ENCODE results near the gene TEX11.
"Not testable (repeated sequence)": the region's sequence is repeated elsewhere in the genome, so short reads cannot be mapped to it uniquely, and the experiment has no call there.

Gene TEX11

DNA sequence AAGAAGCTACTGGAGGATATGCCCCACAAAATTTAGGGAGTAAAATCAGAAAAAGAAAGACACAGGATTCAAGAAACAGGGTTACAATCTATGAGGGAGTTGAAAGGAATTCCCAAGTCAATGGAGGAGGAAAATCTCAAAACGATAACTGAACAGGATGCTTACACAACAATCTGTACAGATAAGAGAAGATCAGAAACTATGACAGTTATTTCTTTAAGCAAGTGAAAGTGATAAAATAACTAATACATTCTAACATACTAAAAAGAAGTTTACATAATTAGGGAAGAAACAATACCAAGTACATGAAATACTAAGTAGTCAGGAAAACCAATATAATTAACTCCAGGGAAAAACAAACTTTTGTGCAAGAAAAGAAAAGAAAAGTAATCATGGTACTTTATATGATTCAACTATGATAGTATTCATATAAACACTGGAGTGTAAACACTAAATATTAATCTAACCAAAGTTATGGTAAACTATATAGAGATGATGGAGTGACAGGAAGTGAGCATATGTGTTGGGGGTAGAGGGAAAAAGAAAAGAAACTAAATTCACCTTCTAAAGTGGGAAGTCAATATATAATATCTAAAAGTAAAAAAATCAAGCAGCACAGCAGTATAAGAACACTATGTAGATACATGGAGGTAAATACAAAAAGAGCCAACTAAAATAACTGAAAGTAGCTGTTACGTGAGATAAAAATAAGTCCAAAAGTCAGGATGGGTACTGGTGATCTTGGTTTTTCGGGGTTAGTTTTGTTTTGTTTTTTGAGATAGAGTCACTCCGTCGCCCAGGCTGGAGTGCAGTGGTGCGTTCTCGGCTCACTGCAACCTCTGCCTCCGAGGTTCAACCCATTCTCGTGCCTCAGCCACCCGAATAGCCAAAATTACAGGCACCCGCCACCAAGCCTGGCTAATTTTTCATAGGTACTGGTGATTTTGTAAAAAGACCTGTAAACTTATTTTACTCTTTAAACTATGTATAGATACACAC lies 99.3 kb downstream of the TEX11 start:
- no peak overlapping the region for H4K91ac ChIP-seq (ENCODE audit: low read length)
- 84% methylated on average over 4 of the region's 11 CpGs for WGBS
- H2BK5ac ChIP-seq (ENCODE audit: low read depth, low read length, poor library complexity, severe bottlenecking): no peak overlapping the region
- no peak overlapping the region for H3K23ac ChIP-seq (ENCODE audit: low read length in 2 of 2)
- no peaks in the 10 kb centered on the region for H3K79me1 ChIP-seq (replicated peaks; ENCODE audit: low read length, poor library complexity, severe bottlenecking)
- H2BK12ac ChIP-seq (ENCODE audit: low read length in 2 of 2): no peak overlapping the region
- H3K4me3 ChIP-seq (ENCODE audit: insufficient read depth in 1 of 2, low read depth in 1 of 2, low read length in 2 of 2): no peak overlapping the region
- no peak overlapping the region for H3K18ac ChIP-seq (ENCODE audit: low read depth in 1 of 2, low read length in 2 of 2)
- H3K36me3 ChIP-seq (ENCODE audit: control insufficient read depth in 1 of 2, insufficient read depth in 2 of 2, low read depth in 1 of 2, low read length in 2 of 2): no peaks in the 10 kb centered on the region
- no peak overlapping the region for H3K4ac ChIP-seq (ENCODE audit: low read depth in 1 of 2, low read length in 2 of 2)
- no peak overlapping the region for H3K9ac ChIP-seq (ENCODE audit: low read length)
- H3K14ac ChIP-seq (ENCODE audit: low read length in 2 of 2): no peak overlapping the region
- no peak overlapping the region for H4K8ac ChIP-seq (ENCODE audit: low read length)
- no peak overlapping the region for H2BK15ac ChIP-seq (ENCODE audit: low read depth, poor library complexity, severe bottlenecking)
- H3K4me2 ChIP-seq (ENCODE audit: low read length, poor library complexity, severe bottlenecking): no peak overlapping the region
- H2AK5ac ChIP-seq (ENCODE audit: low read length, severe bottlenecking): no peak overlapping the region
- H3K27me3 ChIP-seq (ENCODE audit: control insufficient read depth in 1 of 2, insufficient read depth in 1 of 2, low read length in 2 of 2): peaks cover 0 to 2% of the 10 kb centered on the region in 2 experiments
- DNase-seq: no peak
- H3K27ac ChIP-seq (ENCODE audit: low read length, poor library complexity, severe bottlenecking): no peak overlapping the region
- H3K4me1 ChIP-seq (ENCODE audit: control insufficient read depth, insufficient read depth, low read depth, low read length): no peaks in the 10 kb centered on the region
- H2BK120ac ChIP-seq (ENCODE audit: low read depth, low read length): no peak overlapping the region
- no peak overlapping the region for H2AFZ ChIP-seq (ENCODE audit: low read depth, low read length)
- H3K9me3 ChIP-seq (ENCODE audit: control insufficient read depth, low read length): peaks cover 1% of the 10 kb centered on the region

DNA sequence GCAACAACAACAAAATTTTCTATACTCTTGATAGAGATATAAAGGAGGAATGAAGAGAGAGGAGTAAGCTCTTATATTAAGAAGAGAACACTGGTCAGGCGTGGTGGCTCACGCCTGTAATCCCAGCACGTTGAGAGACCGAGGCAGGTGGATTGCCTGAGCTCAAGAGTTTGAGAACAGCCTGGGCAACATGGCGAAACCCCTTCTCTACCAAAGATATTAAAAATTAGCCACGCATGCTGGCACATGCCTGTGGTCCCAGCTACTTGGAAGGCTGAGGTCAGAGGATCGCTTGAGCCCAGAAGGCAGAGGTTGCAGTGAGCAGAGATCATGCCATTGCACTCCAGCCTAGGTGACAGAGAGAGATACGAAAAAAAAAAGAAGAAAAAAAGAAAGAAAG lies 102.4 kb downstream of the TEX11 start:
- Histone ChIP-seq H3K27ac (ENCODE audit: low read length, poor library complexity, severe bottlenecking) (no peak overlapping the region), H2BK5ac (ENCODE audit: low read depth, low read length, poor library complexity, severe bottlenecking) (no peak overlapping the region), H4K8ac (ENCODE audit: low read length) (no peak overlapping the region), H3K4me2 (ENCODE audit: low read length, poor library complexity, severe bottlenecking) (no peak overlapping the region), H2BK15ac (ENCODE audit: low read depth, poor library complexity, severe bottlenecking) (no peak overlapping the region), H3K23ac (ENCODE audit: low read length in 2 of 2) (no peak overlapping the region), H3K18ac (ENCODE audit: low read depth in 1 of 2, low read length in 2 of 2) (no peak overlapping the region), H3K9me3 (ENCODE audit: control insufficient read depth, low read length) (no peaks in the 10 kb centered on the region), H3K36me3 (ENCODE audit: control insufficient read depth in 1 of 2, insufficient read depth in 2 of 2, low read depth in 1 of 2, low read length in 2 of 2) (no peaks in the 10 kb centered on the region), H3K14ac (ENCODE audit: low read length in 2 of 2) (no peak overlapping the region), H3K9ac (ENCODE audit: low read length) (no peak overlapping the region), H3K4me1 (ENCODE audit: control insufficient read depth, insufficient read depth, low read depth, low read length) (no peaks in the 10 kb centered on the region), H3K79me1 (replicated peaks; ENCODE audit: low read length, poor library complexity, severe bottlenecking) (no peaks in the 10 kb centered on the region), H2AFZ (ENCODE audit: low read depth, low read length) (no peak overlapping the region), H3K4ac (ENCODE audit: low read depth in 1 of 2, low read length in 2 of 2) (no peak overlapping the region), H3K4me3 (ENCODE audit: insufficient read depth in 1 of 2, low read depth in 1 of 2, low read length in 2 of 2) (no peak overlapping the region), H2BK120ac (ENCODE audit: low read depth, low read length) (no peak overlapping the region), H4K91ac (ENCODE audit: low read length) (no peak overlapping the region), H2AK5ac (ENCODE audit: low read length, severe bottlenecking) (no peak overlapping the region), H2BK12ac (ENCODE audit: low read length in 2 of 2) (no peak overlapping the region), H3K27me3 (ENCODE audit: control insufficient read depth in 1 of 2, insufficient read depth in 1 of 2, low read length in 2 of 2) (peaks cover 0 to 24% of the 10 kb centered on the region in 2 experiments)
- 87% methylated on average over 6 of the region's 8 CpGs for WGBS
- DNase-seq: no peak

DNA sequence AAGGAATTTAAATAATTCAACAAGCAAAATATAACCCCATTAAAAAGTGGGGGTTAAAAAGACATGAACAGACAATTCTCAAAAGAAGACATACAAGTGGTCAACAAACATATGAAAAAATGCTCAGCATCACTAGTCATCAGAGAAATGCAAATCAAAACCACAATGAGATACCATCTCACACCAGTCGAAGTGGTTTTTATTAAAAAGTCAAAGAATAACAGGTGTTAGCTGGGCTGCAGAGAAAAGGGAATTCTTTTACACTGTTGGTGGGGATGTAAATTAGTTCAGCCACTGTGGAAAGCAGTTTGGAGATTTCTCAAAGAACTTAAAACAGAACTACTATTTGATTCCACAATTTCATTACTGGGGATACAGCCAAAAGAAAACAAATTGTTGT lies 111.8 kb downstream of the TEX11 start:
- not testable (repeated sequence) for H2BK5ac ChIP-seq (ENCODE audit: low read depth, low read length, poor library complexity, severe bottlenecking); H3K9ac ChIP-seq (ENCODE audit: low read length); H2BK120ac ChIP-seq (ENCODE audit: low read depth, low read length); H3K4ac ChIP-seq (ENCODE audit: low read depth in 1 of 2, low read length in 2 of 2); H3K23ac ChIP-seq (ENCODE audit: low read length in 2 of 2); H4K8ac ChIP-seq (ENCODE audit: low read length); H3K27ac ChIP-seq (ENCODE audit: low read length, poor library complexity, severe bottlenecking); H2AK5ac ChIP-seq (ENCODE audit: low read length, severe bottlenecking); H3K14ac ChIP-seq (ENCODE audit: low read length in 2 of 2); H3K36me3 ChIP-seq (ENCODE audit: control insufficient read depth in 1 of 2, insufficient read depth in 2 of 2, low read depth in 1 of 2, low read length in 2 of 2); H2AFZ ChIP-seq (ENCODE audit: low read depth, low read length); H3K4me2 ChIP-seq (ENCODE audit: low read length, poor library complexity, severe bottlenecking); H4K91ac ChIP-seq (ENCODE audit: low read length); H3K4me1 ChIP-seq (ENCODE audit: control insufficient read depth, insufficient read depth, low read depth, low read length); H3K4me3 ChIP-seq (ENCODE audit: insufficient read depth in 1 of 2, low read depth in 1 of 2, low read length in 2 of 2); H3K9me3 ChIP-seq (ENCODE audit: control insufficient read depth, low read length); H2BK12ac ChIP-seq (ENCODE audit: low read length in 2 of 2); DNase-seq; H3K18ac ChIP-seq (ENCODE audit: low read depth in 1 of 2, low read length in 2 of 2); H2BK15ac ChIP-seq (ENCODE audit: low read depth, poor library complexity, severe bottlenecking); H3K79me1 ChIP-seq (replicated peaks; ENCODE audit: low read length, poor library complexity, severe bottlenecking)
- no CpG with 5 or more reads among the region's 1 CpG for WGBS
- peaks cover 0 to 29% of the 10 kb centered on the region in 2 experiments for H3K27me3 ChIP-seq (ENCODE audit: control insufficient read depth in 1 of 2, insufficient read depth in 1 of 2, low read length in 2 of 2)

DNA sequence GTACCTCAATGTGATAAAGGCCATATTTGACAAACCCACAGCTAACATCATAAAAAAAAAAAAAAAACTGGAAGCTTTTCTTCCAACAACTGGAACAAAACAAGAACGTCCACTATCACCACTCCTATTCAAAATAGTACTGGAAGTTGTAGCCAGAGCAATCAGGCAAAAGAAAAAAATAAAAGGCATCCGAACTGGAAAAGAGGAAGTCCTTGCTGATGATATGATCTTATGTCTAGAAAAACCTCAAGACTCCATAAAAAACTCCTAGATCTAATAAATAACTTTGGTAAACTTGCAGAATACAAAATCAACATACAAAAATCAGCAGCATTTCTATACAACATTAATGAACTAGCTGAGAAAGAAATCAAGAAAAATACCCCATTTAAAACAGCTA lies 134.3 kb downstream of the TEX11 start:
- H3K36me3 ChIP-seq (ENCODE audit: control insufficient read depth in 1 of 2, insufficient read depth in 2 of 2, low read depth in 1 of 2, low read length in 2 of 2): no peaks in the 10 kb centered on the region
- no peak overlapping the region for H2AK5ac ChIP-seq (ENCODE audit: low read length, severe bottlenecking)
- no peak overlapping the region for H2BK5ac ChIP-seq (ENCODE audit: low read depth, low read length, poor library complexity, severe bottlenecking)
- no peaks in the 10 kb centered on the region for H3K79me1 ChIP-seq (replicated peaks; ENCODE audit: low read length, poor library complexity, severe bottlenecking)
- no peaks in the 10 kb centered on the region for H3K9me3 ChIP-seq (ENCODE audit: control insufficient read depth, low read length)
- H3K23ac ChIP-seq (ENCODE audit: low read length in 2 of 2): no peak overlapping the region
- H2BK12ac ChIP-seq (ENCODE audit: low read length in 2 of 2): no peak overlapping the region
- H2AFZ ChIP-seq (ENCODE audit: low read depth, low read length): no peak overlapping the region
- H3K9ac ChIP-seq (ENCODE audit: low read length): no peak overlapping the region
- no CpG with 5 or more reads among the region's 2 CpGs for WGBS
- H3K4ac ChIP-seq (ENCODE audit: low read depth in 1 of 2, low read length in 2 of 2): no peak overlapping the region
- no peak overlapping the region for H4K91ac ChIP-seq (ENCODE audit: low read length)
- H2BK120ac ChIP-seq (ENCODE audit: low read depth, low read length): no peak overlapping the region
- H3K27me3 ChIP-seq (ENCODE audit: control insufficient read depth in 1 of 2, insufficient read depth in 1 of 2, low read length in 2 of 2): peaks cover 0 to 22% of the 10 kb centered on the region in 2 experiments
- no peak overlapping the region for H4K8ac ChIP-seq (ENCODE audit: low read length)
- H3K4me1 ChIP-seq (ENCODE audit: control insufficient read depth, insufficient read depth, low read depth, low read length): no peaks in the 10 kb centered on the region
- DNase-seq: no peak
- H3K27ac ChIP-seq (ENCODE audit: low read length, poor library complexity, severe bottlenecking): no peak overlapping the region
- H3K4me3 ChIP-seq (ENCODE audit: insufficient read depth in 1 of 2, low read depth in 1 of 2, low read length in 2 of 2): no peak overlapping the region
- no peak overlapping the region for H3K4me2 ChIP-seq (ENCODE audit: low read length, poor library complexity, severe bottlenecking)
- H3K14ac ChIP-seq (ENCODE audit: low read length in 2 of 2): no peak overlapping the region
- no peak overlapping the region for H3K18ac ChIP-seq (ENCODE audit: low read depth in 1 of 2, low read length in 2 of 2)
- no peak overlapping the region for H2BK15ac ChIP-seq (ENCODE audit: low read depth, poor library complexity, severe bottlenecking)

All from mesenchymal stem cell (in vitro differentiated cells and primary cell).